ENCODE results near the gene FKBP15. TPM values are rescaled to one million over a fixed set of nuclear protein-coding genes. Genes with fewer than 3 reads are reported as not detected.
A peak's percentile ranks its signal among the peaks of the same experiment; 100 is the strongest.

FKBP15 gene
- total RNA-seq, 4 donors from 2014 or later, result 27.7 to 33.3 (median 30.3) TPM

GRCh38 chr9:113160571-113160970, 60.5 kb downstream of the FKBP15 start:
- TF ChIP-seq POLR2A (IDR thresholded peaks at IDR 0.05), result no peak
- no peak for TF ChIP-seq CTCF (IDR thresholded peaks at IDR 0.05)
- intact Hi-C loops (cut with DNase I; ENCODE audit: low total_unique reads), result no loop called here
- WGBS, 2 donors, result 50% methylated on average over 3 of the region's 3 CpGs

GRCh38 chr9:113158446-113158845, 62.6 kb downstream of the FKBP15 start:
- 82 to 83% methylated on average over 5 of the region's 5 CpGs for WGBS, 2 donors

More at GRCh38 chr9:113160571-113160970, 60.5 kb downstream of the FKBP15 start:
- DNase-seq (ENCODE audit: low spot score in 2 of 2), result no peak
- H3K4me3 ChIP-seq (ENCODE audit: low read depth, poor library complexity, severe bottlenecking), result no peak overlapping the region

GRCh38 chr9:113156880-113157279, 64.2 kb downstream of the FKBP15 start:
- WGBS, 2 donors, result 58 to 60% methylated on average over 1 of the region's 1 CpG
- intact Hi-C loops (cut with DNase I; ENCODE audit: low total_unique reads), result no loop called here
- H3K4me3 ChIP-seq (ENCODE audit: low read depth, poor library complexity, severe bottlenecking), result no peak overlapping the region
- TF ChIP-seq CTCF (IDR thresholded peaks at IDR 0.05), result no peak
- no peak for TF ChIP-seq POLR2A (IDR thresholded peaks at IDR 0.05)
- DNase-seq (ENCODE audit: low spot score in 2 of 2), result no peak

More at GRCh38 chr9:113158446-113158845, 62.6 kb downstream of the FKBP15 start:
- TF ChIP-seq CTCF (IDR thresholded peaks at IDR 0.05) (no peak), POLR2A (IDR thresholded peaks at IDR 0.05) (no peak)
- no peak overlapping the region for H3K4me3 ChIP-seq (ENCODE audit: low read depth, poor library complexity, severe bottlenecking)
- DNase-seq (ENCODE audit: low spot score in 2 of 2), result no peak
- intact Hi-C loops (cut with DNase I; ENCODE audit: low total_unique reads), result no loop called here

- WGBS, 2 donors, result 39 to 50% methylated on average over 7 of the region's 7 CpGs
These were observed 65.0 kb downstream of the FKBP15 start for GRCh38 chr9:113155911-113156588.

GRCh38 chr9:113154946-113155345, 66.1 kb downstream of the FKBP15 start:
- DNase-seq (ENCODE audit: low spot score in 2 of 2), result no peak
- no peak for TF ChIP-seq CTCF (IDR thresholded peaks at IDR 0.05)
- no peak for TF ChIP-seq POLR2A (IDR thresholded peaks at IDR 0.05)
- H3K4me3 ChIP-seq (ENCODE audit: low read depth, poor library complexity, severe bottlenecking), result no peak overlapping the region
- intact Hi-C loops (cut with DNase I; ENCODE audit: low total_unique reads), result no loop called here
- 32 to 57% methylated on average over 2 of the region's 2 CpGs for WGBS, 2 donors

More at GRCh38 chr9:113155911-113156588, 65.0 kb downstream of the FKBP15 start:
- H3K4me3 ChIP-seq (ENCODE audit: low read depth, poor library complexity, severe bottlenecking), result no peak overlapping the region
- intact Hi-C loops (cut with DNase I; ENCODE audit: low total_unique reads), result no loop called here
- DNase-seq (ENCODE audit: low spot score in 2 of 2), result no peak
- TF ChIP-seq CTCF (IDR thresholded peaks at IDR 0.05) (no peak), POLR2A (IDR thresholded peaks at IDR 0.05) (no peak)

- 68 to 74% methylated on average over 6 of the region's 6 CpGs for WGBS, 2 donors
- intact Hi-C loops (cut with DNase I; ENCODE audit: low total_unique reads), result no loop called here
- TF ChIP-seq POLR2A (IDR thresholded peaks at IDR 0.05) (no peak), CTCF (IDR thresholded peaks at IDR 0.05) (no peak)
- peak in 1 of 2 donors; percentile 83 for DNase-seq (ENCODE audit: low spot score in 2 of 2)
- no peak overlapping the region for H3K4me3 ChIP-seq (ENCODE audit: low read depth, poor library complexity, severe bottlenecking)
These were observed 66.6 kb downstream of the FKBP15 start for GRCh38 chr9:113154471-113154870.
